BE2C (cell line): Measurements from ENCODE around the gene SFI1.
A peak's percentile ranks its signal among the peaks of the same experiment; 100 is the strongest.

ENCODE experiments used
- DNase-seq: peaks from one replicate; pipeline ENCODE4 v3.0.0-alpha.2; 2020
- H3K27me3 ChIP-seq: fragments of 250-450 bp; sonication (Bioruptor Pico); 2 replicates; pipeline ENCODE4 v1.5.1; 2020; ENCODE audit warnings: mild to moderate bottlenecking
- H3K36me3 ChIP-seq: fragments of 250-450 bp; sonication (Bioruptor Pico); 2 replicates; pipeline ENCODE4 v1.5.1; 2020; ENCODE audit warnings: mild to moderate bottlenecking
- H3K4me1 ChIP-seq: fragments of 250-450 bp; sonication (Bioruptor Pico); 2 replicates; pipeline ENCODE4 v1.5.1; 2020
- H3K4me3 ChIP-seq: 2 replicates; pipeline ENCODE4 v1.5.1; 2011; ENCODE audit warnings: low read depth, low read length
- H3K9me3 ChIP-seq: fragments of 250-450 bp; sonication (Bioruptor Pico); 2 replicates; pipeline ENCODE4 v1.5.1; 2020
- TF ChIP-seq, protein P1 (sequence below): IDR thresholded peaks from 2 replicates; pipeline ENCODE4 v1.5.1; 2012; ENCODE audit warnings: mild to moderate bottlenecking, low read depth, low read length

The SFI1 gene

DNA sequence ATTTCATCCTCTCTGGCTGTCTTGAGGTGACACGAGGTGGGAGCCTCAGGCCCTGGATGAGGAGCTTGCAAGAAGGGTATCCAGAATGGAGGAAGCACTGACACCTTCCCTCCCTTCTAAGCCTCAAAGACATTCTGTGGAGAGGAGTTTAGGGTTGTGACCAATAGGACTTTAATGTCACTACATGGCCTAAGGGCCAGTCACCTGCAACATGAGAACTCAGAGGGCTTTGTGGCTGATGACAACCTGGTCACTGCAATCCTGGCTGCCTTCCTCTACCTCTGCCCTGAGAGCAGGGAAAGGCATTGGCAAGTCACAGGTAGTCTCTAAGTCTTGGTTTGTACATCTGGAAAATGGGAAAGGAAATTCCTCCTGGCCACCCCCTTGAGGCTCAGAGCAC is 132.0 kb downstream of the SFI1 start:
- no peak overlapping the region for H3K4me3 ChIP-seq
- no peaks in the 10 kb centered on the region for H3K27me3 ChIP-seq
- TF ChIP-seq, protein P1, sequence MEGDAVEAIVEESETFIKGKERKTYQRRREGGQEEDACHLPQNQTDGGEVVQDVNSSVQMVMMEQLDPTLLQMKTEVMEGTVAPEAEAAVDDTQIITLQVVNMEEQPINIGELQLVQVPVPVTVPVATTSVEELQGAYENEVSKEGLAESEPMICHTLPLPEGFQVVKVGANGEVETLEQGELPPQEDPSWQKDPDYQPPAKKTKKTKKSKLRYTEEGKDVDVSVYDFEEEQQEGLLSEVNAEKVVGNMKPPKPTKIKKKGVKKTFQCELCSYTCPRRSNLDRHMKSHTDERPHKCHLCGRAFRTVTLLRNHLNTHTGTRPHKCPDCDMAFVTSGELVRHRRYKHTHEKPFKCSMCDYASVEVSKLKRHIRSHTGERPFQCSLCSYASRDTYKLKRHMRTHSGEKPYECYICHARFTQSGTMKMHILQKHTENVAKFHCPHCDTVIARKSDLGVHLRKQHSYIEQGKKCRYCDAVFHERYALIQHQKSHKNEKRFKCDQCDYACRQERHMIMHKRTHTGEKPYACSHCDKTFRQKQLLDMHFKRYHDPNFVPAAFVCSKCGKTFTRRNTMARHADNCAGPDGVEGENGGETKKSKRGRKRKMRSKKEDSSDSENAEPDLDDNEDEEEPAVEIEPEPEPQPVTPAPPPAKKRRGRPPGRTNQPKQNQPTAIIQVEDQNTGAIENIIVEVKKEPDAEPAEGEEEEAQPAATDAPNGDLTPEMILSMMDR, result no peak
- H3K4me1 ChIP-seq, result peaks cover 38% of the 10 kb centered on the region
- peaks cover 7% of the 10 kb centered on the region for H3K36me3 ChIP-seq
- no peak for DNase-seq
- H3K9me3 ChIP-seq, result no peaks in the 10 kb centered on the region

DNA sequence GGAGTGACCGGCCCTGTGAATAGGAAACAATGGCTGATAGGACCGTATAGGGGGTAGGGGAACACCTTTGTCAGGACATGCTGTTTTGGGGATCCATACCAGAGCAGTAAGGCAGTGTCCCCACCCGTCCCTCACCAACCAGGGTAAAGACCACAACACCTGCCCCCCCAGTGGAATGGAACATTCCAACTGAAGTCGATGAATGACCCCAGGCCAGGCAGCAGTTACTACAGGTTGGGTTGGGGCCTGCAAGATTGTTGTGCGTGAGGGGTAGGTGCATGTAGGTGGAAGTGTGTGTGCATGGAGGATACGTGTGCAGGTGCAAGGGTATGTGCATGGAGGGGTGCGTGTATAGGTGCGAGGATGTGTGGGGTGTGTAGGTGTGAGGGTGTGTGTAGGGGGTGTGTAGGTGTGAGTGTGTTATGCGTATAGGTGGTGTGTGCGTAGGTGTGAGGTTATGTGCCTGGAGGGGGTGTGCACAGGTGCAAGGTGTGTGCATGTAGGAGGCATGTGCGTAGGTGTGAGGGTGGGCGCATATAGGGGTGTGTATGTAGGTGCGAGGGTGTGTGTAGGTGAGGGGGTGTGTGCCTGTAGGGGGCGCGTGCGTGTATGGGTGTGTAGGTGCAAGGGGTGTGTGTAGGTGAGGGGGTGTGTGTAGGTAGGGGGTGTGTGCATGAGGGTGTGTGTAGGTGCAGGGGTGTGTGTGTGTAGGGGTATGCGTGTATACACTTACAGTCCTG is 132.8 kb downstream of the SFI1 start:
- H3K27me3 ChIP-seq, result no peaks in the 10 kb centered on the region
- peaks cover 6% of the 10 kb centered on the region for H3K36me3 ChIP-seq
- DNase-seq, result no peak
- no peaks in the 10 kb centered on the region for H3K9me3 ChIP-seq
- TF ChIP-seq, protein P1, result 0 out of 2 replicates have a peak, but pooled peaks have one; percentile 5
- peak overlapping the region; percentile 86 for H3K4me3 ChIP-seq
- peaks cover 38% of the 10 kb centered on the region for H3K4me1 ChIP-seq

DNA sequence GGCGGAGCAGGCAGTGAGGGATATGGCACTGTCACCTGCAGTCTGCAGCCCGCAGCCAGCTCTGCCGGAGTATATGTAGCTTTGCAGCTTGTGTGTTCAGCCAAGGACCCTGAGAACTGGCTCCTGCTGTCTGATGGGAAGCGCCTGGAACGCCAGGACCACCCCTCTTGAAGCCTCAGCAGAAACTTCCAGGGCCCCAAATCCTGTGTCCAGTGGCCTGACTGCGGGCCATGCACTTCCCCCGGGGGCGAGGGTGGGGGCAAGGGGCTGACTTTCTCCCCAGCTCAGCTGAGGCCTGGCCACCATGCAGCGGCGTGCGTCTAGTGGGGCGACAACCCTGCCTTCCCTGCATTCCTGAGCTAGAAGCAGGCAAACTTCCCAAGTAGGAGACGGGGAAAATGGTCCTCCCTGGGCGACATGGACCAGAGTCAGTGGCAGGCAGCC is 133.4 kb downstream of the SFI1 start:
- Histone ChIP-seq H3K4me1 (peaks cover 34% of the 10 kb centered on the region), H3K36me3 (peaks cover 4% of the 10 kb centered on the region), H3K9me3 (no peaks in the 10 kb centered on the region), H3K27me3 (no peaks in the 10 kb centered on the region), H3K4me3 (peak overlapping the region; percentile 86)
- TF ChIP-seq, protein P1, result no peak
- no peak for DNase-seq

DNA sequence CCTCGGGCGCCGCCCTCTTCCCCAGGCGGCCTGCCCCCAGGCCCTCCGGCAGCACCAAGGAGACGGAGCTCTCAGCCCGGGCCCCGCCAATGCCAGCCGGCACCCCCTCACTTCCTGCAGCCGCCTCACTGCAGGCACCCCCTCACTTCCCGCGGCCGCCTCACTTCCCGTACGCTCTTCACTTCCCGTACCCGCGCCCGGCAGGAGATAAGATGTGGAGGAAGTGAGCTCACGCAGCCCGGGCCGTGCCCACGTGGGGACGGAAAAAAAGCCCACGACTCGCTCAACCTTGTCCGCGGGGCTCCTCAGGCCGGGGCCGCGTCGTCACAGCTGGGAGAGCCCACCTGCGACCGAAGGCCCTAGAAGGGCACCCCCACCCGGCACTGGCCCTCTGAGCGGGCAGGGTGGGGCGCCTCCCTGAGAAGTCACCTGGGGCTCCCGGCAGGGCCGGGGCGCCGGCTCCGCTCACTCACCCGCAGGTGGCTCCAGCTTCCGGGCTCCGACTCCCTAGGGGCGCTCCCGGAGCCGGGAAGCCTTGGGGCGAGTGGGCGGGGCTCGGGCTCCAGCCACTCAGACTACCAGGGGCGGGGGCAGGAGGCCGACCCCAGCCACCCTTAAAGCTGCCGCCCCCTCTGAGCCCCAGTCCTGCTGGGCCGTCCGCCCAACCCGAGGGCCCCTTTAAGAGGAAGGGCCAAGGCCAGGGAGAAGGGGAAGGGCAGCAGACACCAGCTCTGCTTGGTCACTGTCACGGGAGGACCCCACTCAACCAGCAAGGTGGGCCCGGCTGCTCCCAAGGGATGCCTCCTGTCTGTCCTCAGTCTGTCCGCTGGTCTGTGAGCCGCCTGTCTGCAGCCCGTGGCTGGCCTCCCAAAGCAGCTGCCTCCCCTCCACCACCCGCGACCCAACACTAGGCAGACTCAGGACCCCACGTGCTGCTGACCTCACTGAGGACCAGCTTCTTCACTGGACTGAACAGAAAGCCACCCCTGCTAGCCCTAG is 134.3 kb downstream of the SFI1 start:
- TF ChIP-seq, protein P1, result no peak
- Histone ChIP-seq H3K4me3 (peak overlapping the region; percentile 86), H3K4me1 (peaks cover 27% of the 10 kb centered on the region), H3K27me3 (no peaks in the 10 kb centered on the region), H3K36me3 (no peaks in the 10 kb centered on the region), H3K9me3 (no peaks in the 10 kb centered on the region)
- DNase-seq, result peak; percentile 95

DNA sequence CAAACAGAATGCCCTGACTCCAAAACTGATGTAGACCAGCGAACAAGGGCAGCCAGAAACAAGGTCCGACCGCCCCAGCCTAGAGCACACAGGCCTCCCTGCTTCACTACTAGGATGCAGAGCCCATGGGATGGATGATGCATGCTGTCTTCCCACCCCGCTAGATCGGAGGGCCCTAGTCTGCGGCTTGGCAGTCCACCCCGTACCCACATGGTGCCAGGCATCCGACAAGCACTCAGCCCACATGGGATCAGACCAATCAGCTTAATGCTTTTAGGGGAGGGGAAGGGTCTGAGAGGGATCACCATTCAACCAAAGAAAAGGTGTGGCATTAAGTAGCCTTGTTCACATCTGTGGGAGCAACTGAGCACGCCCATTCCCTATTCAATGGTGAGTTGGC is 135.1 kb downstream of the SFI1 start:
- no peak for DNase-seq
- H3K4me3 ChIP-seq, result peak overlapping the region; percentile 86
- peaks cover 19% of the 10 kb centered on the region for H3K4me1 ChIP-seq
- H3K36me3 ChIP-seq, result no peaks in the 10 kb centered on the region
- no peaks in the 10 kb centered on the region for H3K9me3 ChIP-seq
- TF ChIP-seq, protein P1, result no peak
- H3K27me3 ChIP-seq, result no peaks in the 10 kb centered on the region
